HG02885 (cell line): Measurements from ENCODE around the gene CHST15.
A peak's percentile ranks its signal among the peaks of the same experiment; 100 is the strongest.

Experiments
- ATAC-seq: cut with Tn5 transposase; IDR thresholded peaks from one replicate; pipeline ENCODE4 v1.9.1; 2021; ENCODE audit warnings: mild to moderate bottlenecking; ENCODE audit not compliant: unreplicated experiment, poor library complexity

Gene CHST15

DNA sequence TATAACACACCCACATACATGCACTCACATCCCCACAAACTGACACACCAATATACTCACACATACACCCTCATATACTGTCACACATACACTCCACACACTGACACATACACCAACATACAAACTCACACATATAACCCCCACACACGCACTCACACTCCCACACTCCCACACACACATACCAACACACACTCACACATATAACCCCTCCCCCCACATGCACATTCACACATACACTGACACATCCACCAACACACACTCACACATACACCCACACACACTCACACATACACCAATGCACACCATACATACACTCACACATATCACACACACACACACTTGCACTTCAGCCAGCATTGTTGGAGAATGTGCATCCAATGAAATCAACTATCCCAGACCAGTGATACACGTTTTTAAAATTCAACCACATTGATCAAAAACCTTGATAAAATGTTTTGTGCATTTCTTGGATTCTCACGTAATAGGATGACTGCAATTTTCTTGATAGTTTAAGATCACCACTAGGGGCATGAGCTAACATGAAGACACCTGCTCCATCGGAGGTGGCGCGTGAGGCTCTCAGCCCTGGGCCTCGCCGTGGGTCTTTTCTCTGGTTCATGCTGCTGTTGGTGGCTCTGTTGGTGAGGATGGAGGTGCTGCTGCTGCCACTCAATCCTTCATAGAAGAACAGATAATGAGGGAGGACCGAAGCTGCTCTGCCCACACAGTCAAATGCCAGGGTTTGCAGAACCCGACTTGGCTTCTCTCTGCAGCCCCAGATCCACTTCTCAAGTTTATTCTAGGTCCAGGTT, 32.1 kb upstream of the CHST15 start:
- no peak for ATAC-seq

DNA sequence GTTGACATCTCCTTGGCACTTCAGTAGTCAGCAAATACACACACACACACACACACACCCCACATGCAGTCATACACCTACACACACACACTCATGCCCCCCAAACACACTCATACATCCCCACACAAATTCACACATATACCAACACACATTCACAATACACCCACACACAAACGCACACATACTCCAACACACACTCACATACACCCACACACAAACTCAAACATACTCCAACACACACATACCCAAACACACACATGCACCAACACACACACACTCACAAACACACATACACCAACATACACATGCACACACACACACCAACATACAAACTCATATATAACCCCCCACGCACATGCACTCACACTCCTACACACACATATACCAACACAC, 31.4 kb upstream of the CHST15 start:
- no peak for ATAC-seq

DNA sequence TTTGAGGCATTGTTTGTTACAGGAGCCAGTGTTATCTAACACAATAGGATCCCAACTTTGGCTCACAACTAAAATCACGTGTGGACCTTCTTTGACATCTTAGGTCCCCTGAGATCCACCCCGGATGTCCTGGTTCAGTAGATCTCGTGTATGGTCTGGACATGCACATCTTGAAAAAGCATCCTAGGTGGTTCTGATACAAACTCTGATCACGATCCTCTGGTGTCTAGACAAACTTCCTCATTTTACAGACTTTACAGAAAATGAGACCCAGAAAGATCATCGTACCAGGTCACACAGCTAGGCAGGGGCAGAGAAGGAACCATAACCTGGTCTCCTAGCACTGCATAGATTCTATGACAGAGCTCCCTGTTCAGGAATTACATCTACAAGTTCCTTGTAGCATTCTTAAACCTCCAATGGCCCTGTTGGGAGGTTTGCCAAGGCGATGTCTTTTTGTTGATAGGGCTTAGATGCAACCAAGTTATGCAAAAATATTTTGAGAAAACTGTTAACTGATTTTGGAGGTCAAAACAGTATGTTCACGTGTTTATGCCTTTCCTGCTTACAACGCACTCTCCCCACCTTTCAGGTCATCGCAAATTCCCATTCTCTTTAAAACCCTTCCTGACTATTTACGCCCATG, 30.8 kb upstream of the CHST15 start:
- no peak for ATAC-seq

DNA sequence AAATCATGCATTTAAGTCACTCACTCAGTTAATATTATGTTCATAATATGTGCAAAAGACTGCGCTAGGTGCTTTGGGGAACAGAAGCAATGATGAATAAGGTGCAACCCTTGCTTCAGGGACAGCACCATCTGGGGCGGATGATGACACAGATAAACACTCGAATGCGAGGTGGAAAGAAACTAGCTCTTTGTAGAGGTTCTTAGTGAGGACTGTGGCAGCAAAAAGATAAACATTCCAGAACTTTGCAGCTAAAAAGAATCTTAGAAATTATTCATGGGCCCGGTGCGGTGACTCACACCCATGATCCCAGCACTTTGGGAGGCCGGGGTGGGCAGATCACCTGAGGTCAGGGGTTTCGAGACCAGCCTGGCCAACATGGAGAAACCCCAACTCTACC, 29.8 kb upstream of the CHST15 start:
- no peak for ATAC-seq

DNA sequence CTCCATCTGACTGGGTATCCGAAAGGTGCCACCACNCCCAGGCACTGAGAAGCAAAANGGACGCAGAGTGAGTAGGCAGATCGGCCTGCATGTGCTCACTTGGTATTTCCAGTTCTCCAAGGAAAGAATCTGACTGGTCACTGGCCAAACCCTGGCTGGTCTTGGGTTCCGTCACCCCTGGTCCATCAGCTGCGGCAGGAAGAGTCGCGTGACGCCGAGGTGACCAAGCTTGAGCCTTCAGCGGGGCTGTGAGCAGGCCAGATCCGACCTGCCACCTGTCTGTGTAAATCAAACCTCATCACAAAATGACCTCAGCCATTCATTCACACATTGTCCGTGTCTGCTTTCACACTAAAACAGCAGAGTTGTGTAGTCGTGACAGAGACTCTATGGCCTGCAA, 28.8 kb upstream of the CHST15 start:
- no peak for ATAC-seq

DNA sequence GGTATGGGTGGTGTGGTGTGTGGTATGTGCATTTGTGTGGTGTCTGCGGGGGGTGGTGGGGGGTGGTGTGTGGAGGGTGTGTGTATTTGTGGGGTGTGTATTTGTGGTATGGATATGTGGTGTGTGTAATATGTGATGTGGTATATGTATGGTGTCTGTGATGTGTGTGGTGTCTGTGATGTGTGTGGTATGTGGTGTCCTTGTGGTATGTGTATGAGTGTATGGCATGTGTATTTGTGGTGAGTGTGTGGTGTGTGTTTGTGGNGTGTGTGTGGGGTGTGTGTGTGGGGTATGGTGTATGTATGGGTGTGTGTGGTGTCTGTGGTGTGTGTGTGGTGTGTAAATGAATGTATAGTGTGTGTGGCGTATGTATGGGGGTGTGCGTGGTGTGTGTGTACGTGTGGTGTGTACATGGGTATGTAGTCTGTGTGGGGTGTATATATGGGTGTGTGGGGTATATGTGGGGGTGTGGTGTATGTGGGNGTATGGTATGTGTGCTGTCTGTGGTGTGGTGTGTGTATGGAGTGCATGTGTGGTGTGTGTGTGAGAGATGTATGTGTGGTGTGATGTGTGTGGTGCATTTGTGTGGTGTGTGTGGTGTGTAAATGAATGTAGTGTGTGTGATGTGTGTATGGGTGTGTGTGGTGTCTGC, 27.1 kb upstream of the CHST15 start:
- ATAC-seq: no peak

DNA sequence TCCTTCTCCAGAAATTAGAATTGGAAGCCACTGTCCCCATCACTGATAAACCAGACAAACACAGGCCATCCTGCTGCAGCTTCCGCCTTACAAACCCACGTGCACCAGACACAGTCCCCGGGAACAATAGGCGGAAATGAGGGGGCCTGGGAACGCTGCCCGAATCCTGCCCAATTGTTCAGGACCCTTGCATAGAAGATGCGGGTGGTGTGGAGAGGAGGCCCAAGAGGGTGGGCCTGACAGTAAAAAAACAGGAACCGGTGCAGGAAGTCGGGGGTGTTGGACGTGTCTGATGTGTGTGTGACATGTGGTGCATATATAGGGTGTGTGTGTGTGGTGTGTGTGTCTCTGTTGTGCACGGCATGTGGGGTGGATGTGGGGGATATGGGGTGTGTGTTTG, 26.5 kb upstream of the CHST15 start:
- ATAC-seq: no peak

DNA sequence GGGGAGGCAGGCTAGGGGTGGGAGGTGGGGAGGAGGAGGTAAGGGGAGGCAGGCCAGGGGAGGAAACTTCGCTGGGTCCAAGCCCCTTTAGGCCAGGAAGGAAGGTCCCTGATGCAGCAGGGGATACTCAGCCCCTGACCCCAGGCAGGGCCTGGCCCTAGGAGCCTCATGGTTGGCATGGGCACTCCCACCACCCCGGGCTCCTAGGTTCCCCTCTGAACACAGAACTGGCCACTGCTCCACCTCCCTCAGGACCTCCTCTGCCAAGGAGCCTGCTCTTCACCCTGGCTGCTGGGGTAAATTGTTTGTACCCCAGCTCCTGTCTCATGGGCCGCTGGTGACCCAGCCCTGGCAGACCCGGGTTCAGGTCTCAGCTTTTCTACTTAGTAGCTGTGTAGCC, 25.8 kb upstream of the CHST15 start:
- no peak for ATAC-seq

DNA sequence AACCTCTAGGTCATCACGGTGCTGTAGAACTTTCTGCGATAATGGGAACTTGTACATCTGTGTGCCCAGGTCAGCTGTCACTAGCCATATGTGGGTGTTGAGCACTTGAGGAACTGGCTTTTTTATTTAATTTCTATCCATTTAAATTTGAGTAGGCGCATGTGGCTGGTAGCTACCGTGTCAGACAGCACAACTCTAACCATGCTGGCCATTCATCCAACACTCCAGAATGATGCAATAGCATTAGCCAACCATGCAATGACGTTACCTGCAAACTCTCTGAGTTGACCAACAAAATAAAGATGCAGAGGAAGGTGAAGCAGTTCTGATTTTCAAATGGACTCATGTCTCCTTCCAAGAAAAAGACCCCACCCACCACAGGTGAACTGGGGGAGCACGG, 24.4 kb upstream of the CHST15 start:
- ATAC-seq: no peak

DNA sequence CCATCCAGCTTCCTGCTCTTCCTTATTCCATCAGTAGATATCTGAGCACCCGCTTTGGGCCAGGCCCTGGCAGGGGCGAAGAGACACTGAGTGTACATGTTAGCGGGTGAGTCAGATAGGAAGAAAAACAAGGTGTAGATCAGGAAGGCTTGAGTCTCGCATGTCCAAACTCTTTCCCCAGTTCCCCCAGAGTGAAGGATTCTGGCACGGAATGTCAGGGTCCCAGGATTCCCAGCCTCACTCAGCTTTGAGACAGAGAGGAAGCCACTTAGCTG, 24.1 kb upstream of the CHST15 start:
- no peak for ATAC-seq

DNA sequence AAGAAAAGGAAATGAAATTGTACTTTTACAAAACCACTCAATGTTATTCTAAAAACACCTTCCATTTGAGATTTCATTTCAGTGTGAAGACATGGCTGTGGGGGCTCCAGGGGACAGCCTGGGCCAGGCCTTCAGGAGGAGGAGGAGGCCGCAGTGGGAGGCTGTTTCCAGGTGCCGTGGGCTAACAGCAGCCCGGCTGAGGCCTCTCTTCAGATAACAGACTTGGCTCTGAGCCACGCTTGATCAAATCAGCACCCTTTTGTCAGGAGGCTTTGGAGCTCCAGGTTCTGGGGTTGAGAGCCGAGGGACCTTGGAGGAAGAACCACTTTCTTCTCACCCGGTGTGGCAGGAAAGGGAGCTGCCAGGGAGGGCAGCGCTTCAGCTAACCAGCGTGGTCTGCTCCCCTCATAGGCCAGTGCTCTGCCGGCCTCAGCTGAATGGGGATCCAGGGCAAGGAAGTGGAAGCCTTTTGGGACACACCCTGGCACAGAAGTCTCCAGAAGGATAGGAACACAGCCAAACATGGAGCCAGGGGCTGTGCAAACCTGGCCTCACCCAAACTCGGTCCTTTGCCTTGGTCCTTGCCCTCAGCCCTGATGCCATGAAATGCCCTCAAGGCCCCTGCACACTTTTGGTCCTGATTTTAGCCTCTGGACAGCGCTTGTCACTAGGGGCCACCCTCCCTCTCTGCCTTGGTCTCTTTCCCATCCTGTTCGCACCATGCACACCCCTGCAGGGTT, 23.5 kb upstream of the CHST15 start:
- ATAC-seq: no peak

DNA sequence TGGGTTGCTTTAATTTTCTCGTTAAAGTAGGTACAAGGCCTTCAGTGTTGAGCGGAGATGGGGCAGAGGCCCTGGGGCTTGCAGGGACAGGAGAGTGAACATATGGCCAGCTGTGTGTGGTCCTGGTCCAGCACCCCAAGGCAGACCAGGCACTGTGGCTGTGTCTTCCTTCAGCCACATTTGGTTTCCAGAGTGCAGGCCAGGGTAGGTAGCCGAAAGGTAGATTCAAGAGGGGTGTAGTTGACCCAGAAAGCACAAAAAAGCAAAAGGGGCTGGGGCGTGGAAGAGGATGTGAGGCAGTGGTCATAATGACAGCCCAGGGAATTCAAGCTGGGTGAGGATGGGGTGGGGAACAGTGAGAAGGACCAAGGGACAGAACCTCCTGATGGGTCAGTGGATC, 21.3 kb upstream of the CHST15 start:
- no peak for ATAC-seq

DNA sequence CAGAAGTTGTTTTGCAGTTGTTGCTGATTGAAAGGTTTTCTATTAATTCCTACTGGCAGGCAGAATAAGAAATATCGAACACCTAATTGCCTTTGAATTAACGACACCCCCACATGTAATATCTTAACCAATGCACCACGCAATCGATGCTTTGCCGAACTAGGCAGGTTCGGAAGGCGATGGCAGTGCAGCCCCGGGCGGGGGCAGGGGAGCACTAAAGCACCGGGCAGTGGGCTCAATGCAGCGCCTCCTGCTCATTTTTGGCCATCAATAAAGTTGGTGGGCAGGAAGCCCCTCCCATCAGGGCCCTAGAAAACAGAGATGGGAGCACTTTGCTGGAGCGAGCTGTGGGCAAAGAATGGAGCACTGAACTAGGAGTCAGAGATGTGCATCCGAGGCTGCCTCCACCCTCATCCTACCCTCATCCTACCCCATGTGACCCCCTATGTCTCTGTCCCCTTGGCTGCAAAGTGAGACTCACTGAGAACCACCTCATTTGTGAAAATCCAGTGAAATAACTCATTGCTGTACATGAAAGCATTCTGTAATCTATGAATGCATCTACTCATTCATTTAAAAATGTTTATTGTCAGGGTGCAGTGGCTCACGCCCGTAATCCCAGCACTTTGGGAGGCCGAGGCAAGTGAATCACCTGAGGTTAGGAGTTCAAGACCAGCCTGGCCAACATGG, 19.6 kb upstream of the CHST15 start:
- ATAC-seq: no peak

DNA sequence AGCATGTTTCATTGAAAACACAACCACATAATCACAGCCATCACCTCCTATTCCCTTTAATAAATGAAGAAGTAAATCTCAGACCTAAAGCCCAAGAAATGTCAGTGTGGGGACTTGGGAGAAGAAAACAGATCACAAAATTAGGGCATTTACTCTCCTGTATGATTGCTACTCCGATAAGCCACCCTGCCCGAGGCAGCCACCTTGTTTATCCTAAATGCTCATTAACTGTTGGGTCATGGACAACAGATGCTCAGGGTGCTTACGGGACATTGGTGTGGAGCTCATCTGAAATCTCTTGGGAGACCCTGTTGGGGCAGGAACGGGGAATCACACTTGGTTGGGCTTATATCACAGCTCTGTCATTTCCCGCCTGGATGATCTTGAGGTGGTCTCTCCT, 17.5 kb upstream of the CHST15 start:
- no peak for ATAC-seq

DNA sequence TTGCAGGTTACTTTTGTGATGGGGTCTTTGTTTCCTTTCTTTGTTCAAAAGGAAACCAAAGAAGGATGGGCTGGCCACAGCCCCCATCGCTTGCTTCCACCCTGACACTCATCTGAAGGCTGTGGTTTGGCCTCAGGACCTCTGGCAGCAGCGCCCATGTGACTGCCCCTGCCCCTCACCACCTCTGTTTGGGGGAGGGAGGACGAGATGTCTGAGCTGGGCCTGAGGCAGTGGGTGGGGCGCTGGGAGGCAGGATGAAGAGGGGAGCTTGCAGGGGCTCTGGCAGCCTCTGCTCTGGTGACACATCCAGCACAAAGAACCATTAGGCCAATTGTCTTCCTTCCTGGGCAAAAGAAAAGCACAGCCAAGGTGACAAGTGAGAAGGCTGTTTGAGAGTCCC, 15.9 kb upstream of the CHST15 start:
- ATAC-seq: no peak

DNA sequence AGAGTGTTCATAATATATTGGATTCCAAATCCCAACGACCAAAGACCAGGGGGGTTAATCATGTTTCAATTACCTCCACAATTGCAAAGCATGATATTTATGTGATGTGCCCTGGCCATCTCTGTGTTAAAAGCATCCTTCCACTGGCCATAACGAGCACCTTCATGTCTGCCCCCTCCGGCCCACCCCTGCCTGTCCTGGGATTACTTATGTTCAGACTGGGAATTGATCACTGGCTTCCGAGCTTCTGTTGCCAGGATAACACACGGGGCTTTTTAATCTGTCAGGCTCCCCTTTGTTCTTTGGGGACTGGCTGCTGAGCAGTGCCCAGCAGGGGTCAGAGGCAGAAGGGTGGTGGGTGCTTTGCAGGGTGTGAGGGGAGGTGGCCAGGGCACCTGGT, 13.7 kb upstream of the CHST15 start:
- no peak for ATAC-seq

DNA sequence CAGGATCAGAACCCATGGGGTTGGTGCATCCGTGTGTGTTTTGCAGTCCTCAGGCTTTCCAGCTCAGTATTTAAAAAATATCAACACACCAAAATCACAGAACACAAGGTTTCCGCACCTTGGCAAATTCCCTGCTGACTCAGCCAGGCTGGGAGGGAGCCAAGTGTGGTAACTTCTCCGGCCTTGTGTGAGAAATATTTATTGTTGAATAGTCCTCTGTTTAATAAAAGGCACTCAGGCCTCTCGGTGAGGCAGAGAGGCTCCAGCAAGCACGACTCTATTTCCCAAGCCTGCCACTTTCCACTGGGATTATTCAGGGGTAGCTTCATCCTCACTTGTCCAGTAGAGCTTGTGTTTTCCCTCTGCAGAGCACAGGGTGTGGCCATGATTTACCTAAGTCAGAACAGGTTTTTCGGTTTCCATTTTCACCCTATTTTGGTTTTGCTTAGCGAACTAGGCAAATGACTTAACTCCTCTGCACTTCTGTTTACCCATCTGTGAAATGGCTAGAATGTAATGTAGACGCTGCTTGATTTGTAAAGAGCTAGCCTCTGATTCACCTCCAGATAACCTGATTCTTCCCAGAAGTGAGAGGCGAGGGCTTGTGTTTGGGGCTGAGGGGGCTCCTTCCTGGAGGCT, 13.0 kb upstream of the CHST15 start:
- peak; percentile 86 for ATAC-seq

DNA sequence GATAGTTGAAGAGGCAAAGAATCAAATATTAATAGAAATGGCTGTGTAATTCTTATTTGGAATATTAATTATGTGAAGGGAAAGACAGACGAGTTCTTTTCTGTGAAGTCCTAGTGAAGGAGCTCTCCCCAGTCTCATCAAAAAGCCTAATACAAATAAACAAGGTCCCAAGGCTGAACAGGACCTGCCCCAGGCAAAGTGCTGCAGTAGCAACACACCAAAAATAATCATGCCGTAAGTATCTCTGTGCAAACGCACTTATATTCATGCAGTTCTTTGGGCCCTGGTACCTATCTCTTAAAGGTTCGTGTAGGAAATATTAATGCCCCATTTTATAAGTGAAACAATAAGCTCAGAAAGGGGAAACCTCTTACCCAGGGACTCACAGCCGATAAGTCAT, 12.2 kb upstream of the CHST15 start:
- no peak for ATAC-seq

DNA sequence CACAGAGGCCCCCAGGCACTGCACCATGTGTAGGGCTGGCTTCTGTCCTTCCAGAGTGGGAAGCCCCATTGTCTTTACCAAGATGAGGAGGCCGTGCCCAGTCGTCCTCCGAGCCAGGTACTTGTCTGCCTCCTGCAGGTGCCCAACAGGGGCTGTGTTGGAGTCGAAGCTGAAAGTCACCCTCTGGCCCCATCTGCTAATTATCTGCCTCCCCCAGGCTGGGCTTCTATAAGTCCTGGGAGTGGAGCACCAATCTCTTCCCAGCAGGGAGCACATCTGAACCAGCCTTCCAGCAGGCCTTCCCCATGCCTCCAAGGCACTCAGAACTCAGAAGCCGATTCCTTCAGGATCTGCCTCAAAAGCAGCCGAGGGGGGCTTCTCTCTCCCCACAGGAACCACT, 11.6 kb upstream of the CHST15 start:
- ATAC-seq: no peak

DNA sequence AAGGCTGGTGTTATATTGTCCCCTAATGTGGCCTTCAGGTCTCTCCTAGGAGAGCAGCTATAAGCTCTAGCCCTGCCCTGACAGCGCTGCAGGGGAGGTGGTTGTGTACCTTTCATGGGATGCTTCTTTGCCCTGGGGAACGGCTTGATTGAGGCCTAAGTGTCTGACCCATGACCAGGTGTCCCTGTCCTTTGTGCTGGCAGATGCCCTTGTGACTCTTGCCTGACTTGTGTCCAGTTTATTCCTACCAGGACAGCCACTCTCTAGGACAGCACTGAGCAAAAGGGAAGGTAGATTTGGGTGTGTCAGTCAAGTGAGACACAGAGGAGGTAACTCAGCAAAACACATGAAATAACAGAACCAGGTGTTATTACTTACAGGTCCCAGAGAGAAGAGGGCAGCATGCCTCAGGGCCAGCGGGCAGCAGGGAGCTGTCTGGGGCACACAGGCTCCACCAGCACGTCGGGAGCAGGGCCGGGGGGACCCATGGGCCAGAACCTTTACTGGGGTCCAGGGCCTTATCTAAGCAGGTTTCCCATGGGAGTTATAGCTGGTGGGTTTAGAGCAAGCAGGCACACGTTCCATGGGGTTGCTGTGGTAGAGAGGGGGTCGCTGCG, 10.7 kb upstream of the CHST15 start:
- no peak for ATAC-seq
